GM12878 (cell line): Measurements from ENCODE around the gene NT5DC4. TPM values are rescaled to one million over a fixed set of nuclear protein-coding genes. Genes with fewer than 3 reads are reported as not detected.

Experiments used
- BCL11A ChIP-seq: IDR thresholded peaks from 2 replicates; pipeline ENCODE4 v1.6.1; 2011; ENCODE audit warnings: low read depth, low read length
- BCLAF1 ChIP-seq: fragments of 450-650 bp; IDR thresholded peaks from 2 replicates; pipeline ENCODE4 v1.6.1; 2017; ENCODE audit warnings: antibody characterized with exemption, mild to moderate bottlenecking, moderate library complexity
- CHD4 ChIP-seq: fragments of 200-600 bp; sonication (generic); IDR thresholded peaks from 2 replicates; pipeline ENCODE4 v1.6.1; 2016; ENCODE audit warnings: mild to moderate bottlenecking
- CUX1 ChIP-seq: IDR thresholded peaks from 2 replicates; pipeline ENCODE4 v1.6.1; 2012; ENCODE audit warnings: improper control_type of control experiment, low read depth, low read length; ENCODE audit not compliant: insufficient replicate concordance
- EP300 ChIP-seq, 2 experiments: fragments of 150-350 bp in 1 of 2; IDR thresholded peaks; 2 replicates each; pipeline ENCODE4 v1.6.1; 2011 to 2012; ENCODE audit warnings: low read depth in 2 of 2, low read length in 2 of 2, borderline replicate concordance in 1 of 2, improper control_type of control experiment in 1 of 2, inconsistent platforms in 1 of 2; ENCODE audit not compliant: control insufficient read depth in 1 of 2
- FOXM1 ChIP-seq: IDR thresholded peaks from 2 replicates; pipeline ENCODE4 v1.6.1; 2012; ENCODE audit warnings: low read depth, mild to moderate bottlenecking, inconsistent platforms, low read length, moderate library complexity
- HDAC2 ChIP-seq: fragments of 200-600 bp; sonication (generic); IDR thresholded peaks from 2 replicates; pipeline ENCODE4 v1.6.1; 2017
- JUNB ChIP-seq: IDR thresholded peaks from 2 replicates; pipeline ENCODE4 v1.6.1; 2016; ENCODE audit warnings: antibody characterized with exemption, mild to moderate bottlenecking
- MEF2A ChIP-seq: IDR thresholded peaks from 2 replicates; pipeline ENCODE4 v1.6.1; 2011; ENCODE audit warnings: low read depth, mild to moderate bottlenecking, low read length, moderate library complexity; ENCODE audit not compliant: insufficient read depth
- RAD21 ChIP-seq: IDR thresholded peaks from 2 replicates; pipeline ENCODE4 v1.6.1; 2011; ENCODE audit warnings: mild to moderate bottlenecking, low read depth, low read length, moderate library complexity; ENCODE audit not compliant: insufficient read depth
- RELB ChIP-seq: fragments of 450-650 bp; IDR thresholded peaks from 2 replicates; pipeline ENCODE4 v1.6.1; 2017; ENCODE audit warnings: low read depth, mild to moderate bottlenecking, moderate library complexity
- SPI1 ChIP-seq: IDR thresholded peaks from 2 replicates; pipeline ENCODE4 v1.6.1; 2011; ENCODE audit warnings: low read depth, mild to moderate bottlenecking, low read length, moderate library complexity, borderline replicate concordance; ENCODE audit not compliant: insufficient read depth
- SRF ChIP-seq, 2 experiments: IDR thresholded peaks; 2 replicates each; pipeline ENCODE4 v1.6.1; 2011; ENCODE audit warnings: low read depth in 2 of 2, low read length in 2 of 2, mild to moderate bottlenecking in 1 of 2, moderate library complexity in 1 of 2
- TBL1XR1 ChIP-seq: IDR thresholded peaks from 2 replicates; pipeline ENCODE4 v1.6.1; 2012; ENCODE audit warnings: low read depth, low read length, improper control_type of control experiment
- TCF12 ChIP-seq: IDR thresholded peaks from 2 replicates; pipeline ENCODE4 v1.6.1; 2011; ENCODE audit warnings: low read depth, mild to moderate bottlenecking, low read length
- polyA plus RNA-seq, 11 experiments: library from polyadenylated mRNA; depleted of rRNA in 4 of 11; unstranded in 6 of 11; stranded (reverse) in 5 of 11; fragments of >200 nt; fragmentation: Nextera tagmentation in 4 of 11; fragmentation: Illumina TruSeq in 1 of 11; extraction: Ambion mirVana in 4 of 11; extraction: Trizol in 1 of 11; gene quantifications; 1 replicate in 1 of 11; 2 replicates in 10 of 11; pipeline versions ENCODE4 v1.2.1 to v1.2.3, GENCODE V29; 2011 to 2016; ENCODE audit warnings: inconsistent platforms in 2 of 11, missing spikeins in 2 of 11, low read depth in 1 of 11
- total RNA-seq, 4 experiments: library from RNA; depleted of rRNA in 3 of 4; stranded (reverse); fragments of >200 nt in 3 of 4; fragmentation: Illumina TruSeq in 1 of 4; extraction: Trizol in 1 of 4; gene quantifications; 2 replicates each; pipeline versions ENCODE4 v1.2.1 to v1.2.3, GENCODE V29; 2013 to 2021
- TF ChIP-seq, protein P1 (sequence below): fragments of 450-650 bp; IDR thresholded peaks from 2 replicates; pipeline ENCODE4 v1.6.1; 2016; ENCODE audit warnings: mild to moderate bottlenecking

The NT5DC4 gene
- total and polyA plus RNA-seq, 10 of the 15 experiments (the other 5 are each of a cell fraction or from before 2014, with no cell fraction given) = 0.04 to 2.6 (median 0.32) TPM; not detected in 2

DNA sequence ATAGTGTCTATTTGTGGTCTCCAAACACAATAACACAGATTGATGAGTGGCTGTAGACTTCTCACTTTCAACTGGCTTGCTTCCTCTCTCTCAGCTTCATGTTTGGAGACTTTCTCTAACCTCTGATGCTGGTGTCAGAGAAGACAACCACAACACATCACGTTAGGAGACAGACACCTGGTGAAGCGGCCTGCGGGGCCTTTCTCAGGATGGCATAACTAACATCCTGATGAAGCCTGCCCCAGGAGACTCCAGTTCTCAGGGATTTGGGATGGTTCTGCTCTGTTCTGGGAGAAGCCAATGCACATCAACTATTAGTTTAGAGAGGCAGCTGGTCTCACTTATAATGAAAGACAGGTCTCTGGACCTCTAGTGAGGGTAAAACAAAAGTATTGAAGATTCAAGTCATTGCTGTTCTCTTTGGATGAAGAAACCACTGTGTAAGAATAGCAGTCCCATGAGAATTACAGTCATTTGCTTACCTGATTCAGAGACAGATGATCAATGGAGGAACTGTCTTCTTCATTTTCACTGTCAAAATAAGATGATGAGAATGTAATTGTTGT is 61.5 kb downstream of the NT5DC4 start (continued):
- TF ChIP-seq RELB (peak; percentile 52; the same call in 1 of the 2 replicates), BCL11A (peak; percentile 50; the same call in 1 of the 2 replicates), SPI1 (peak; percentile 59; the same call in 1 of the 2 replicates), HDAC2 (no peak), FOXM1 (peak; percentile 43; the same call in 1 of the 2 replicates), MEF2A (no peak), RAD21 (no peak), TBL1XR1 (0 out of 2 replicates have a peak, but pooled peaks have one; percentile 9), EP300 (IDR thresholded peaks at IDR 0.05; ENCODE audit: borderline replicate concordance in 1 of 2, control insufficient read depth in 1 of 2, low read depth in 2 of 2, low read length in 2 of 2) (peak in 1 of 2 experiments; percentile 55; a peak in 2 of 4 replicates), TCF12 (0 out of 2 replicates have a peak, but pooled peaks have one; percentile 42), JUNB (peak; percentile 64), BCLAF1 (no peak), CHD4 (no peak), SRF (IDR thresholded peaks at IDR 0.05; ENCODE audit: low read depth in 2 of 2, low read length in 2 of 2) (no peak), CUX1 (peak; percentile 76)
- TF ChIP-seq, protein P1, sequence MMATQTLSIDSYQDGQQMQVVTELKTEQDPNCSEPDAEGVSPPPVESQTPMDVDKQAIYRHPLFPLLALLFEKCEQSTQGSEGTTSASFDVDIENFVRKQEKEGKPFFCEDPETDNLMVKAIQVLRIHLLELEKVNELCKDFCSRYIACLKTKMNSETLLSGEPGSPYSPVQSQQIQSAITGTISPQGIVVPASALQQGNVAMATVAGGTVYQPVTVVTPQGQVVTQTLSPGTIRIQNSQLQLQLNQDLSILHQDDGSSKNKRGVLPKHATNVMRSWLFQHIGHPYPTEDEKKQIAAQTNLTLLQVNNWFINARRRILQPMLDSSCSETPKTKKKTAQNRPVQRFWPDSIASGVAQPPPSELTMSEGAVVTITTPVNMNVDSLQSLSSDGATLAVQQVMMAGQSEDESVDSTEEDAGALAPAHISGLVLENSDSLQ = peak; percentile 58
